ENCODE data around the gene IFNL1. TPM values are rescaled to one million over a fixed set of nuclear protein-coding genes. Genes with fewer than 3 reads are reported as not detected.
A peak's percentile ranks its signal among the peaks of the same experiment; 100 is the strongest.
"Not testable (repeated sequence)": the region's sequence is repeated elsewhere in the genome, so short reads cannot be mapped to it uniquely, and the experiment has no call there.

The IFNL1 gene
- total RNA-seq, 1 donor from 2014 or later = not detected

- intact Hi-C loops (cut with micrococcal nuclease) = no loop called here
- peaks cover 12% of the 10 kb centered on the region for H3K4me1 Mint-ChIP-seq (ENCODE audit: low read depth)
- no peak overlapping the region for H3K27ac Mint-ChIP-seq
- peaks cover 21% of the 10 kb centered on the region for H3K36me3 Mint-ChIP-seq (ENCODE audit: low read depth)
- peaks cover 3% of the 10 kb centered on the region for H3K27me3 Mint-ChIP-seq (ENCODE audit: low read depth)
- no peaks in the 10 kb centered on the region for H3K9me3 Mint-ChIP-seq
- peak overlapping the region; percentile 79 for H3K4me3 Mint-ChIP-seq (ENCODE audit: low read depth)
- DNase-seq (ENCODE audit: low spot score) = no peak
These were observed 23.1 kb downstream of the IFNL1 start for GRCh38 chr19:39319098-39319891.

- Mint-ChIP-seq H3K4me3 (ENCODE audit: low read depth) (peak overlapping the region; percentile 79), H3K9me3 (no peaks in the 10 kb centered on the region), H3K27ac (no peak overlapping the region), H3K4me1 (ENCODE audit: low read depth) (peaks cover 12% of the 10 kb centered on the region), H3K27me3 (ENCODE audit: low read depth) (peaks cover 3% of the 10 kb centered on the region), H3K36me3 (ENCODE audit: low read depth) (peaks cover 21% of the 10 kb centered on the region)
- intact Hi-C loops (cut with micrococcal nuclease) = no loop called here
- DNase-seq (ENCODE audit: low spot score) = no peak
These were observed 23.7 kb downstream of the IFNL1 start for GRCh38 chr19:39319892-39320248.

DNA sequence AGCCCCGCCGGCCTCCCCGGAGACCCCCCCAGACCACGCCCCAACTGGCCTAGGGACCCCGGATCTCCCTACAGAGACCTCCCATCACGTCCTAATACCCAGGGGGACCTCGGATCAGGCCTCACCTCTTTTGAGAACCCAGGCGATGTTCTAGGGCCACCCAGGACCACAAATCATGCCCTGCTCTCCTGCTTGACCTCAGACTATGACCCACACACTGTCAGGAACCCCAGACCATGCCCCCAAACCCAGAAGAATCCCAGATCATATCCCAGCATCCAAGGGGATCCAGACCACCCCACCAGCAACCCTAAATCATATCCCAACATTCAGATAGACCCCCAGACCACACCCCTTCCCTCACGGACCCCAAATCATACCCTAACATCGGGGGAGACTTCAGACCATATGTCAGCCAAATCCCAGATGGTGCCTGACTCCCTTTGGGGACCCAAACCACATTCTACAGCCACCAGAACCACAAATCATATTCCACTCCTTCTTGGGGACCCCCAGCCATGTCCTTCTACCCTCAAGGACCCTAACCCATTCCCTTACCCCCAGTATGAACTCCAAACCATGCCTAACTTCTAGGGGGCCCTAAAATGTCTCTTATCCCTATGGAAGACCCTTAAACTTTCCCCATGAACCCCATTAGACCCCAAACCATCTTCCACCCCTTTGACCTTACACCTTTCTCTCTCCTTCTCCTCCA lies 25.1 kb downstream of the IFNL1 start:
- Mint-ChIP-seq H3K4me3 (ENCODE audit: low read depth) (peak overlapping the region; percentile 75), H3K27ac (peak overlapping the region; percentile 4), H3K27me3 (ENCODE audit: low read depth) (peaks cover 3% of the 10 kb centered on the region), H3K4me1 (ENCODE audit: low read depth) (peaks cover 12% of the 10 kb centered on the region), H3K9me3 (no peaks in the 10 kb centered on the region), H3K36me3 (ENCODE audit: low read depth) (peaks cover 16% of the 10 kb centered on the region)
- DNase-seq (ENCODE audit: low spot score) = no peak
- intact Hi-C loops (cut with micrococcal nuclease) = no loop called here

DNA sequence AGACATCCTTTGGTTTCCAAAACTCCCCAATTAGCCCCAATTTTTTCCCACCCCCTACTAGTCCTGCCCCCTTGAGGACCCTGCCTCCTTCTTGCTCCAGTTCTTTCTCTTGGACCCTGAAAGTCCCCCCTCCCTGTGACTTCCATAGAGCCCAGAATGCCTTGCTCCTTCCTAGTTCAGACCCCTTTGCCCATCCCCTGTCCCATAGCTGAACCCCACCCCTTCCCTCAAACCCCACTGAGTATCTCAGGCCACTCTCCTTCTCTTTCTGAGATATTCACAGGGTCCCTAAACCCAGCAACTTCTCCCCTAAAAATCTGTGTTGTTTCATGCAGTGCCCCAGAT lies 25.6 kb downstream of the IFNL1 start:
- Mint-ChIP-seq H3K9me3 (no peaks in the 10 kb centered on the region), H3K4me1 (ENCODE audit: low read depth) (peaks cover 12% of the 10 kb centered on the region), H3K27ac (peak overlapping the region; percentile 4), H3K36me3 (ENCODE audit: low read depth) (peaks cover 18% of the 10 kb centered on the region), H3K4me3 (ENCODE audit: low read depth) (peak overlapping the region; percentile 75), H3K27me3 (ENCODE audit: low read depth) (peaks cover 3% of the 10 kb centered on the region)
- no peak for DNase-seq (ENCODE audit: low spot score)
- intact Hi-C loops (cut with micrococcal nuclease) = no loop called here

DNA sequence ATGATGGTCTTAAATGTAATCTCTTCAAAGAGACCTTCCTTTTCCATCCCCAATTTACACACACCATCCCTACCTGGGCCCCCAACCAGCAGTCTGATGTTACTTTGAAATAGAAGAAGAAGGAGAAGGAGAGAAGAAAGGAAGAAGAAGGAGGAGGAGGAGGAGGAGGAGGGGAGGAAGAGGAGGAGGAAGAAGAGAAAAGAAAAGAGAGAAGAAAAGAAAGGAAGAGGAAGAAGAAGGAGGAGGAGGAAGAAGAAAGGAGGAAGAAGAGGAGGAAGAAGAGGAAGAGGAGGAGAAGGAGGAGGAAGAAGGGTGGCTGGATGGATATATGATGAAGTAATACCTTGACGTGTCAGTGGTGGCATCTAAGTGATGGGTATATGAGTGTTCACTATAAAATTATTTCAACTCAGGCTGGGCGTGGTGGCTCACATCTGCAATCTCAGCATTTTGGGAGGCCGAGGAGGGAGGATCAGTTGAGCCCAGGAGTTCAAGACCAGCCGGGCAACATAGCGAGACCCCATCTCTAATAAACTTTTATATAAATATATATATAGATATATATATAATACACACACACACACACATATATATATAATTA lies 28.1 kb downstream of the IFNL1 start:
- DNase-seq (ENCODE audit: low spot score) = no peak
- Mint-ChIP-seq H3K9me3 (no peaks in the 10 kb centered on the region), H3K4me1 (ENCODE audit: low read depth) (peaks cover 19% of the 10 kb centered on the region), H3K4me3 (ENCODE audit: low read depth) (no peak overlapping the region), H3K27ac (no peak overlapping the region), H3K27me3 (ENCODE audit: low read depth) (peaks cover 2% of the 10 kb centered on the region), H3K36me3 (ENCODE audit: low read depth) (peaks cover 30% of the 10 kb centered on the region)
- intact Hi-C loops (cut with micrococcal nuclease) = no loop called here

- H3K27ac Mint-ChIP-seq = no peak overlapping the region
- H3K27me3 Mint-ChIP-seq (ENCODE audit: low read depth) = no peaks in the 10 kb centered on the region
- H3K4me1 Mint-ChIP-seq (ENCODE audit: low read depth) = peaks cover 19% of the 10 kb centered on the region
- no peak for DNase-seq (ENCODE audit: low spot score)
- no peaks in the 10 kb centered on the region for H3K9me3 Mint-ChIP-seq
- H3K36me3 Mint-ChIP-seq (ENCODE audit: low read depth) = peaks cover 31% of the 10 kb centered on the region
- H3K4me3 Mint-ChIP-seq (ENCODE audit: low read depth) = no peak overlapping the region
- intact Hi-C loops (cut with micrococcal nuclease) = no loop called here
These were observed 29.8 kb downstream of the IFNL1 start for GRCh38 chr19:39325778-39326665.

GRCh38 chr19:39327363-39328045 lies 31.3 kb downstream of the IFNL1 start:
- H3K9me3 Mint-ChIP-seq = no peaks in the 10 kb centered on the region
- H3K27me3 Mint-ChIP-seq (ENCODE audit: low read depth) = no peaks in the 10 kb centered on the region
- DNase-seq (ENCODE audit: low spot score) = no peak
- H3K4me1 Mint-ChIP-seq (ENCODE audit: low read depth) = peaks cover 19% of the 10 kb centered on the region
- intact Hi-C loops (cut with micrococcal nuclease) = loop anchor here (1.0 kb wide), 2 partner anchors 115 to 205 kb away; no protein-coding TSS in a partner anchor
- H3K4me3 Mint-ChIP-seq (ENCODE audit: low read depth) = no peak overlapping the region
- H3K27ac Mint-ChIP-seq = no peak overlapping the region
- peaks cover 36% of the 10 kb centered on the region for H3K36me3 Mint-ChIP-seq (ENCODE audit: low read depth)

- H3K4me1 Mint-ChIP-seq (ENCODE audit: low read depth) = peaks cover 21% of the 10 kb centered on the region
- no peaks in the 10 kb centered on the region for H3K27me3 Mint-ChIP-seq (ENCODE audit: low read depth)
- H3K4me3 Mint-ChIP-seq (ENCODE audit: low read depth) = no peak overlapping the region
- intact Hi-C loops (cut with micrococcal nuclease) = loop anchor here (1.0 kb wide), 2 partner anchors 116 to 206 kb away; no protein-coding TSS in a partner anchor
- H3K9me3 Mint-ChIP-seq = no peaks in the 10 kb centered on the region
- peak; percentile 64 for DNase-seq (ENCODE audit: low spot score)
- peaks cover 40% of the 10 kb centered on the region for H3K36me3 Mint-ChIP-seq (ENCODE audit: low read depth)
- H3K27ac Mint-ChIP-seq = peak overlapping the region; percentile 65
These were observed 32.0 kb downstream of the IFNL1 start for GRCh38 chr19:39328046-39328705.

- H3K4me1 Mint-ChIP-seq (ENCODE audit: low read depth) = peaks cover 25% of the 10 kb centered on the region
- no peaks in the 10 kb centered on the region for H3K9me3 Mint-ChIP-seq
- H3K27me3 Mint-ChIP-seq (ENCODE audit: low read depth) = no peaks in the 10 kb centered on the region
- H3K27ac Mint-ChIP-seq = no peak overlapping the region
- intact Hi-C loops (cut with micrococcal nuclease) = no loop called here
- H3K36me3 Mint-ChIP-seq (ENCODE audit: low read depth) = peaks cover 53% of the 10 kb centered on the region
- H3K4me3 Mint-ChIP-seq (ENCODE audit: low read depth) = no peak overlapping the region
- no peak for DNase-seq (ENCODE audit: low spot score)
These were observed 33.7 kb downstream of the IFNL1 start for GRCh38 chr19:39329948-39330347.

- H3K9me3 Mint-ChIP-seq = no peaks in the 10 kb centered on the region
- H3K4me1 Mint-ChIP-seq (ENCODE audit: low read depth) = peaks cover 33% of the 10 kb centered on the region
- no peak overlapping the region for H3K4me3 Mint-ChIP-seq (ENCODE audit: low read depth)
- no peak overlapping the region for H3K27ac Mint-ChIP-seq
- intact Hi-C loops (cut with micrococcal nuclease) = no loop called here
- H3K27me3 Mint-ChIP-seq (ENCODE audit: low read depth) = no peaks in the 10 kb centered on the region
- peaks cover 56% of the 10 kb centered on the region for H3K36me3 Mint-ChIP-seq (ENCODE audit: low read depth)
- DNase-seq (ENCODE audit: low spot score) = no peak
These were observed 36.1 kb downstream of the IFNL1 start for GRCh38 chr19:39332293-39332692.

DNA sequence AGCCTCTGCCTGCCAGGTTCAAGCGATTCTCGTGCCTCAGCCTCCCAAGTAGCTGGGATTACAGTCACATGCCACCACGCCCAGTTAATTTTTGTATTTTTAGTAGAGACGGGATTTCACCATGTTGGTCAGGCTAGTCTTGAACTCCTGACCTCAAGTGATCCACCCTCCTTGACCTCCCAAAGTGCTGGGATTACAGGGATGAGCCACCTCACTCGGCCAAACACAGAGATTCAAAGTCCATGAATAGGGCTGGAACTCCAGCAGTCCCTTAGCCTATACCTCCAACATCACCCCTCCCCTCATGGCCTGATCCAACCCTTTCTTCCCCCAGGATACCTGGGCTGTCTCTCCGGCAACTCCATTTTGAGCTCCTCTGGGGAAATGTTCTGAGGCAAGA lies 36.5 kb downstream of the IFNL1 start:
- H3K9me3 Mint-ChIP-seq; DNase-seq (ENCODE audit: low spot score); intact Hi-C loops (cut with micrococcal nuclease); H3K27me3 Mint-ChIP-seq (ENCODE audit: low read depth): not testable (repeated sequence)
- Mint-ChIP-seq H3K27ac (peak overlapping the region; percentile 72), H3K4me1 (ENCODE audit: low read depth) (peaks cover 38% of the 10 kb centered on the region), H3K4me3 (ENCODE audit: low read depth) (peak overlapping the region; percentile 30), H3K36me3 (ENCODE audit: low read depth) (peaks cover 51% of the 10 kb centered on the region)
